CD8-positive, alpha-beta memory T cell (primary cell): ENCODE results near the gene EGFLAM. TPM values are rescaled to one million over a fixed set of nuclear protein-coding genes. Genes with fewer than 3 reads are reported as not detected.
A peak's percentile ranks its signal among the peaks of the same experiment; 100 is the strongest.

Experiments
- CTCF ChIA-PET: fragments of 350-600 bp; sonication (Branson Sonifier 250); formaldehyde crosslinking; loops from one replicate; lab custom pipeline; 2021; ENCODE audit warnings: antibody characterized with exemption; lab: Charles Lee
- POLR2A ChIA-PET: fragments of 350-600 bp; sonication (Branson Sonifier 250); formaldehyde crosslinking; loops from one replicate; lab custom pipeline; 2021; ENCODE audit warnings: antibody characterized with exemption; lab: Charles Lee
- DNase-seq, 5 donors: peaks; one replicate each; pipeline versions ENCODE4 v3.0.0 to v3.0.0-alpha.2; 2020 to 2022; ENCODE audit warnings: mixed read lengths in 1 of 5
- H3K27ac ChIP-seq: one replicate; pipeline ENCODE4 v1.7.0; 2013; ENCODE audit warnings: low read depth, mild to moderate bottlenecking, low read length, moderate library complexity
- H3K27me3 ChIP-seq: 2 replicates; pipeline ENCODE4 v1.7.0; 2013; ENCODE audit warnings: low read length, mild to moderate bottlenecking; ENCODE audit not compliant: insufficient read depth, poor library complexity, severe bottlenecking
- H3K36me3 ChIP-seq: 2 replicates; pipeline ENCODE4 v1.7.0; 2013; ENCODE audit warnings: mild to moderate bottlenecking, low read length, moderate library complexity; ENCODE audit not compliant: insufficient read depth
- H3K4me1 ChIP-seq: 2 replicates; pipeline ENCODE4 v1.7.0; 2013; ENCODE audit warnings: mild to moderate bottlenecking, low read length, moderate library complexity; ENCODE audit not compliant: insufficient read depth
- H3K4me3 ChIP-seq: 2 replicates; pipeline ENCODE4 v1.7.0; 2013; ENCODE audit warnings: mild to moderate bottlenecking, low read length
- H3K9me3 ChIP-seq: 2 replicates; pipeline ENCODE4 v1.7.0; 2013; ENCODE audit warnings: mild to moderate bottlenecking, low read length
- H3K27ac Mint-ChIP-seq, 8 donors: one replicate each; pipeline ENCODE4 v1.8.0; 2020 to 2021; ENCODE audit warnings: mixed read lengths in 8 of 8, mild to moderate bottlenecking in 6 of 8, inconsistent platforms in 3 of 8, moderate library complexity in 3 of 8
- H3K27me3 Mint-ChIP-seq, 2 donors: one replicate each; pipeline ENCODE4 v1.8.0; 2020 to 2021; ENCODE audit warnings: mixed read lengths in 2 of 2, mild to moderate bottlenecking in 1 of 2, moderate library complexity in 1 of 2
- H3K36me3 Mint-ChIP-seq, 3 donors: one replicate each; pipeline ENCODE4 v1.8.0; 2020 to 2021; ENCODE audit warnings: mixed read lengths in 3 of 3, inconsistent platforms in 1 of 3, mild to moderate bottlenecking in 1 of 3
- H3K4me1 Mint-ChIP-seq, 3 donors: one replicate each; pipeline ENCODE4 v1.8.0; 2020 to 2021; ENCODE audit warnings: mixed read lengths in 3 of 3, inconsistent platforms in 1 of 3, mild to moderate bottlenecking in 1 of 3
- H3K4me3 Mint-ChIP-seq, 7 donors: one replicate each; pipeline ENCODE4 v1.8.0; 2020 to 2021; ENCODE audit warnings: mixed read lengths in 7 of 7, mild to moderate bottlenecking in 6 of 7, moderate library complexity in 4 of 7, inconsistent platforms in 2 of 7
- H3K9me3 Mint-ChIP-seq, 5 donors: one replicate each; pipeline ENCODE4 v1.8.0; 2020 to 2022; ENCODE audit warnings: mixed read lengths in 5 of 5, mild to moderate bottlenecking in 3 of 5, moderate library complexity in 2 of 5, inconsistent platforms in 1 of 5
- polyA plus RNA-seq: library from polyadenylated mRNA; unstranded; fragments of 300-500 nt; fragmentation: Illumina TruSeq; gene quantifications from one replicate; pipeline ENCODE4 v1.2.3, GENCODE V29; 2021
- total RNA-seq, 2 experiments: library from RNA; stranded (reverse); gene quantifications; one replicate each; pipeline ENCODE4 v1.2.3, GENCODE V29; 2021

EGFLAM gene
- total and polyA plus RNA-seq, 3 experiments from 2014 or later: not detected

DNA sequence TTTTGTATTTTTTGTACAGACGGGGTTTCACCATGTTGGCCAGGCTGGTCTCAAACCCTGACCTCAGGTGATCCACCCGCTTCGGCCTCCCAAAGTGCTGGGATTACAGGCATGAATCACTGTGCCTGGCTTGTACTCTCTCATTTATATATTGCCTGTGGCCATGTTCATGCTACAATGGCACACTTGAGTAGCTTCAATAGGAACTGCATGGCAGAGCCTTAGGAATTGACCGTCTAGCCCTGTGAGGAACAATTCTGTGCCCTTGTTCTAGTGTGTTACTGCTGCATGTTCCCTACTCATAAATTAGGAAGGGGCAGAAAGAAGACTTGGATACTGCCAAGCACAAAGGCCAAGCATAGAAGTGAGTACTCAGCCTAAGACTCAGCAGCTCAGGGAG is 193.8 kb downstream of the EGFLAM start:
- peaks cover 31% of the 10 kb centered on the region for H3K27me3 ChIP-seq
- Mint-ChIP-seq H3K27ac (peak overlapping the region in 1 of 8 donors; percentile 58), H3K4me3 (no peak overlapping the region), H3K9me3 (no peaks in the 10 kb centered on the region), H3K36me3 (no peaks in the 10 kb centered on the region), H3K4me1 (peaks cover 46 to 48% (median 47%) of the 10 kb centered on the region in 3 donors), H3K27me3 (peaks cover 41 to 79% of the 10 kb centered on the region in 2 donors)
- ChIA-PET POLR2A (no interaction called here), CTCF (interaction anchor here (5.2 kb wide), 1 partner anchor 11 kb away, joined by 49 read pairs; no protein-coding TSS in a partner anchor)
- DNase-seq: no peak
- no peaks in the 10 kb centered on the region for H3K36me3 ChIP-seq
- no peaks in the 10 kb centered on the region for H3K9me3 ChIP-seq
- H3K4me1 ChIP-seq: peaks cover 35% of the 10 kb centered on the region
- H3K4me3 ChIP-seq: no peak overlapping the region
- no peak overlapping the region for H3K27ac ChIP-seq

DNA sequence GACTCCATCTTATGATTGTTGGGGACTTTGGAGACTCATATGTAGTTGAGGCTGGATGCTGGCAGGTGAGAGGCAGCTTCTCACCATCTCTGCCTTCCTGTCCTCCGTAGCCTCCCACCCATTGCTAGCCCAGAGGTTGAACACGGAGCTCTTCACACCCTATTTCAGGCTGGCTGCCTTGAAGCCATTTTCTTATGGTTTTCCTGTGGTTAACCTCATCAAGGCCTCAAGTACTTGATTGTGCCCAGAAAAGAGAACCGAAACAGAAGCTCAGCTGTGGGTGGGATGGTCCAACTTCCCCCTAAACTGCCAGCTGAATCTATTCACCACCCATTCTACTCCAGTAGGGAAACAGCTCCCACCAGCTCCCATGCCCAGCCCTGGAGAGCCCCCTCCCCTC is 195.1 kb downstream of the EGFLAM start:
- ChIA-PET POLR2A (interaction anchor here (1.1 kb wide), 1 partner anchor 11 kb away, joined by 4 read pairs; no protein-coding TSS in a partner anchor), CTCF (interaction anchor here (1.4 to 5.2 kb wide), 2 partner anchors 11 to 12 kb away, joined by 3 to 49 read pairs; no protein-coding TSS in a partner anchor)
- peaks cover 35% of the 10 kb centered on the region for H3K4me1 ChIP-seq
- peak overlapping the region in 5 of 8 donors; percentile 13 to 62 (median 41) for H3K27ac Mint-ChIP-seq
- peak overlapping the region; percentile 23 to 73 (median 58) for H3K4me3 Mint-ChIP-seq
- H3K36me3 ChIP-seq: no peaks in the 10 kb centered on the region
- H3K4me3 ChIP-seq: peak overlapping the region; percentile 1
- H3K27ac ChIP-seq: no peak overlapping the region
- H3K36me3 Mint-ChIP-seq: no peaks in the 10 kb centered on the region
- H3K9me3 ChIP-seq: no peaks in the 10 kb centered on the region
- H3K9me3 Mint-ChIP-seq: no peaks in the 10 kb centered on the region
- DNase-seq: peak; percentile 9 to 81 (median 63)
- peaks cover 46 to 48% (median 47%) of the 10 kb centered on the region in 3 donors for H3K4me1 Mint-ChIP-seq
- peaks cover 37% of the 10 kb centered on the region for H3K27me3 ChIP-seq
- peaks cover 34 to 82% of the 10 kb centered on the region in 2 donors for H3K27me3 Mint-ChIP-seq

DNA sequence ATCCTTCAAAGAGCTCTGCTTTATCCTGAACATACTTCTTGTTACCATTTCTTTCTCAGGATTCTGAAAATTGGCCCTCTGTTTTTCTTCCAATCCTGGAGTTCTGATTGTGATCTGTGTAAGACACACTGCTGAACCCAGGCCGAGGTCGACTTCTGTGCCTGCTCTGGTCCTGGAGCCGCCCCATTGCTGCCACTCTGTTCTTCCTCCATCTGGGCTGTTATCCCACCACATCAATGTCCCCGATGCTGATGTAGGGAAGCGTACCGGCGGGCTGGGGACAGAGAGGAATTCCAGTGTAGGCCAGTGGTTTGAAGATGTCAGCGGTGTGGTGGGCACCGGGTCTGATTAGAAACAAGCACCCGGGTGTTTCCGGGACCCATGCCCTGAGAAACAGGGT is 195.6 kb downstream of the EGFLAM start:
- Histone ChIP-seq H3K4me1 (peaks cover 35% of the 10 kb centered on the region), H3K27me3 (peaks cover 36% of the 10 kb centered on the region), H3K9me3 (no peaks in the 10 kb centered on the region), H3K4me3 (peak overlapping the region; percentile 1), H3K36me3 (no peaks in the 10 kb centered on the region), H3K27ac (no peak overlapping the region)
- no peak for DNase-seq
- Mint-ChIP-seq H3K9me3 (no peaks in the 10 kb centered on the region), H3K27ac (peak overlapping the region in 4 of 8 donors; percentile 13 to 55 (median 40)), H3K27me3 (peaks cover 34 to 80% of the 10 kb centered on the region in 2 donors), H3K4me3 (peak overlapping the region in 6 of 7 donors; percentile 54 to 73 (median 64)), H3K36me3 (no peaks in the 10 kb centered on the region), H3K4me1 (peaks cover 46 to 48% (median 47%) of the 10 kb centered on the region in 3 donors)
- CTCF ChIA-PET: interaction anchor here (1.4 to 5.2 kb wide), 2 partner anchors 11 to 13 kb away, joined by 3 to 49 read pairs; no protein-coding TSS in a partner anchor
- POLR2A ChIA-PET: interaction anchor here (1.1 kb wide), 1 partner anchor 12 kb away, joined by 4 read pairs; no protein-coding TSS in a partner anchor

DNA sequence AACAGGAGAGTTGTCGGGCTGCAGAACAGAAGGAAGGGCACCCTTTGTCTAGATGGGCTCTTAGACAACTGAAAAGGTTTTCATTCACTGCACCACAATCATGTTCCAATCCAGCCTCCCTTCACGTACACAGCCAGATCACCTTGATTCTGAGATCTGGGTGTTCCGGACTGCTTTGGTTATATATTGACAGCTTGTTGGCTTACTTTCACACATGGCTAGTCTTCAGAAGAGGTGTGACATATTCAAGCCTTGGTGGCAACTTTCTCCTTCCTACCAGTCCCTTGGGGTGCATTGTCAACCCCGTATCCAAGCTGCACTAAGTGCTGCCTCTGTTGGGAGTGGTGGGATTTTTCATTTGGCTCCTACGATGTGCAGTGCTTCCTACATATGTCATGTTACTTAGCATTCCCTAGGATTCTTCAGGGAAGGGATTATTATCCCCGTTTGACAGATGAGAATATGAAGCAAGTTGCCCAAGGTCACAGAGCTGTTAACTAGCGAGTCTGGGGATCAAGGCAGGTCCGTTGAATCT is 197.5 kb downstream of the EGFLAM start:
- H3K4me3 ChIP-seq: no peak overlapping the region
- ChIA-PET CTCF (interaction anchor here (1.6 kb wide), 1 partner anchor 14 kb away, joined by 4 read pairs; no protein-coding TSS in a partner anchor), POLR2A (no interaction called here)
- H3K36me3 Mint-ChIP-seq: peaks cover 0 to 5% (median 0%) of the 10 kb centered on the region in 3 donors
- no peak overlapping the region for H3K27ac ChIP-seq
- H3K27me3 ChIP-seq: peaks cover 22% of the 10 kb centered on the region
- no peaks in the 10 kb centered on the region for H3K9me3 ChIP-seq
- H3K4me1 ChIP-seq: peaks cover 35% of the 10 kb centered on the region
- peak overlapping the region in 2 of 8 donors; percentile 9 to 30 for H3K27ac Mint-ChIP-seq
- H3K4me3 Mint-ChIP-seq: peak overlapping the region in 3 of 7 donors; percentile 22 to 71 (median 27)
- H3K9me3 Mint-ChIP-seq: no peaks in the 10 kb centered on the region
- peaks cover 45 to 47% (median 46%) of the 10 kb centered on the region in 3 donors for H3K4me1 Mint-ChIP-seq
- peaks cover 25 to 78% of the 10 kb centered on the region in 2 donors for H3K27me3 Mint-ChIP-seq
- DNase-seq: peak in 1 of 5 donors; percentile 18
- no peaks in the 10 kb centered on the region for H3K36me3 ChIP-seq

DNA sequence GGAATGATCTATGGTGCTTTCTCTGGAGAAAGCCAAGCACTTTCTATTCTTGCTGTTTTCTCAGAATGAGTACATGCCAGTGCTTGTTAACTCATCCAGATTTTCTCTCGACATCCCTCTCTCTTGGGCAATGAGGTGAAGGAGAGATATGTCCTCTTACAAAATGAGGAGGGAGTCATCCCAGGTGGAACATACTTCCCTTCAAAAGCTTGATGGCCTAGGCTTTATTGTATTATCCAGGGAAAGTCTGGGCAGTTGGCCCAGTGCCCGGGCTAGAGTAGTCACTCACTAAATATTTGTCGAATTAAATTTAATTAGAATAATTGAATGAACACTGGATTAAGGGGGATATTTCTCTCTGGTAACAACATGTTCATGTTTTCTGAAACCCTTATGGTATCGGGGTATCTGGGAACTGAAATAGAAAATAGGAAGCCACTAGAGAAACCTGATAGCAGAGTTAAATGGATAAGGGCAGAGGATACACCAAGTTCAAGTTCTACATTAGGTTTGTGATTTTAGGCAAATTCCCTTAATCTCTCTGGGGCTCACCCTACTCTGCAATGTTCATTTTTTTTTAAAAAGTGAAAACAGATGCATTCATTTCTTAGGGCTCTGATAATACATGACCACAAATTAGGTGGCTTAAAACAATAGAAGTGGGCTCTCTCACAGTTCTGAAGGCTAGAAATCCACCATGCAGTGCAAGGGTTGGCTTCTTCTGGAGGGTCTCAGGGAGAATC is 198.5 kb downstream of the EGFLAM start:
- peaks cover 21% of the 10 kb centered on the region for H3K27me3 ChIP-seq

DNA sequence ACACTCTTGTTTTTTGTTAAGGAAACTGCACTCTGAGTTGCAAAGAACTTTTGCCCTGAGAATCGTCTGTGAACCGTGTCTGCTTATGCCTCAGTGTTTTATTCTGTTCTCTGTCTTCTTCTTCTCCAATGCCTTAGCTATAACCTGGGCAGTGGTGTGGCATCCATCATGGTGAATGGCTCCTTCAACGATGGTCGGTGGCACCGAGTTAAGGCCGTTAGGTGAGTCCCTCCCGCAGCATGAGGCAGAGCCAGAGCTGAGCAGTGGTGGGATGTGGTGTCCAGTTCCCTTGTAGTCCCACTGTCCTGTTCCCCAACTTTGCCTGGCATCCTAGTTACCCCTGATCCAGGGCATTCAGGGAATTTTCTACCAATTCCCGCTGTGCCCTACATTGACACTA is 199.8 kb downstream of the EGFLAM start:
- no peaks in the 10 kb centered on the region for H3K9me3 ChIP-seq
- POLR2A ChIA-PET: no interaction called here
- H3K27me3 Mint-ChIP-seq: peaks cover 13 to 78% of the 10 kb centered on the region in 2 donors
- no peaks in the 10 kb centered on the region for H3K9me3 Mint-ChIP-seq
- H3K4me3 ChIP-seq: no peak overlapping the region
- peaks cover 32 to 36% (median 35%) of the 10 kb centered on the region in 3 donors for H3K4me1 Mint-ChIP-seq
- peaks cover 21% of the 10 kb centered on the region for H3K27me3 ChIP-seq
- no peak overlapping the region for H3K4me3 Mint-ChIP-seq
- DNase-seq: no peak
- H3K36me3 ChIP-seq: no peaks in the 10 kb centered on the region
- no peak overlapping the region for H3K27ac Mint-ChIP-seq
- H3K36me3 Mint-ChIP-seq: peaks cover 0 to 5% (median 0%) of the 10 kb centered on the region in 3 donors
- CTCF ChIA-PET: interaction anchor here (1.0 kb wide), 1 partner anchor 16 kb away, joined by 3 read pairs; no protein-coding TSS in a partner anchor
- H3K27ac ChIP-seq: no peak overlapping the region
- peaks cover 28% of the 10 kb centered on the region for H3K4me1 ChIP-seq

More for the DNA sequence above, 198.5 kb downstream of the EGFLAM start:
- Histone ChIP-seq H3K27ac (no peak overlapping the region), H3K36me3 (no peaks in the 10 kb centered on the region), H3K9me3 (no peaks in the 10 kb centered on the region), H3K4me1 (peaks cover 35% of the 10 kb centered on the region), H3K4me3 (no peak overlapping the region)
- Mint-ChIP-seq H3K36me3 (peaks cover 0 to 5% (median 0%) of the 10 kb centered on the region in 3 donors), H3K4me1 (peaks cover 42 to 47% (median 46%) of the 10 kb centered on the region in 3 donors), H3K9me3 (no peaks in the 10 kb centered on the region), H3K4me3 (no peak overlapping the region), H3K27ac (no peak overlapping the region), H3K27me3 (peaks cover 18 to 75% of the 10 kb centered on the region in 2 donors)
- POLR2A ChIA-PET: no interaction called here
- CTCF ChIA-PET: interaction anchor here (1.6 kb wide), 1 partner anchor 15 kb away, joined by 4 read pairs; no protein-coding TSS in a partner anchor
- no peak for DNase-seq

DNA sequence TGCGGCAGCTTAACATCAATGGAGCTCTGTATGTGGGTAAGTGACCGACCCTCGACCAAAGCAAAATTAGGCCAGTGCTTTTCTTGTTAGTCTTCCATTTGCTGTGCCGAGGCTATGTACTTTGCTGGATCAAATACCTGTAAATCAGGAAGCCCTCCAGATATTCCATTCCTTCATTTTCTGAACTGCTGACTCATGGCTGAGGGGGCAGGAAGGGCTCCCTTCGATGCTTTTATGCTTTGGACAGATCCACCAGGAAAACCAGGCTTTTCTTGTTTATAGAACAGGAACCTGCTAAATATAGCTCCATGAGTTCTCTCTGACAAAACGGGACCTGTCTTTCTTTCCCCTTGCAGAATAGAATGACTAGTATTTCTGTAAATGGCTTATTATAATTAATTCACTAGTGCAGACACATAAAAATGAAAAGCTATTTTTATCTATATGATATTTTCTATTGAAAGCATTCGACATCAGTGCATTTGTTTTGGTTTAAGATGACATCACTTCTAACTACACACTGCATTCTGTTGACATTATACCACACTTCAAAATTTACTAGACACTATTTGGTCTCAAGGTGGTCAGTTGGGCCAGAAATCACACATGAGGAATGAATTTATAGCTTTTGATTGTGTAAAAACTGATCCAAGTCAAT is 204.7 kb downstream of the EGFLAM start:
- Histone ChIP-seq H3K9me3 (no peaks in the 10 kb centered on the region), H3K4me1 (no peaks in the 10 kb centered on the region), H3K36me3 (no peaks in the 10 kb centered on the region), H3K27me3 (peaks cover 11% of the 10 kb centered on the region), H3K4me3 (no peak overlapping the region), H3K27ac (no peak overlapping the region)
- Mint-ChIP-seq H3K4me3 (no peak overlapping the region), H3K9me3 (no peaks in the 10 kb centered on the region), H3K27me3 (peaks cover 5 to 58% of the 10 kb centered on the region in 2 donors), H3K36me3 (peaks cover 0 to 5% (median 0%) of the 10 kb centered on the region in 3 donors), H3K27ac (no peak overlapping the region), H3K4me1 (no peaks in the 10 kb centered on the region)
- POLR2A ChIA-PET: no interaction called here
- CTCF ChIA-PET: interaction anchor here (1.2 kb wide), 1 partner anchor 21 kb away, joined by 3 read pairs; no protein-coding TSS in a partner anchor
- DNase-seq: no peak
